Suprapubic skin (tissue), 4 donors: ENCODE measurements around the gene GALNT9. TPM values are rescaled to one million over a fixed set of nuclear protein-coding genes. Genes with fewer than 3 reads are reported as not detected.

ENCODE experiments used
- DNase-seq, 2 donors: peaks; one replicate each; pipeline ENCODE4 v3.0.0-alpha.2; 2019; ENCODE audit warnings: low spot score in 2 of 2
- H3K27ac ChIP-seq: fragments of 200-600 bp; sonication (generic); one replicate; pipeline ENCODE4 v1.5.1; 2019
- H3K27me3 ChIP-seq: fragments of 200-600 bp; sonication (generic); one replicate; pipeline ENCODE4 v1.5.1; 2019
- H3K36me3 ChIP-seq: fragments of 200-600 bp; sonication (generic); one replicate; pipeline ENCODE4 v1.5.1; 2019
- H3K4me1 ChIP-seq: fragments of 200-600 bp; sonication (generic); one replicate; pipeline ENCODE4 v1.5.1; 2019
- H3K4me3 ChIP-seq: fragments of 200-600 bp; sonication (generic); one replicate; pipeline ENCODE4 v1.5.1; 2019; ENCODE audit warnings: mild to moderate bottlenecking
- H3K9me3 ChIP-seq: fragments of 200-600 bp; sonication (generic); one replicate; pipeline ENCODE4 v1.5.1; 2019
- CTCF ChIP-seq, 2 donors: fragments of 200-600 bp in 1 of 2; fragments of 450-650 bp in 1 of 2; sonication (generic) in 1 of 2; IDR thresholded peaks; one replicate each; pipeline ENCODE4 v1.5.1; 2016 to 2019; ENCODE audit warnings: antibody characterized with exemption in 2 of 2, mild to moderate bottlenecking in 1 of 2, moderate library complexity in 1 of 2
- EP300 ChIP-seq: sonication (generic); formaldehyde crosslinking; IDR thresholded peaks from one replicate; pipeline ENCODE4 v1.6.1; 2017; ENCODE audit warnings: antibody characterized with exemption
- POLR2A ChIP-seq, 2 donors: fragments of 450-650 bp; IDR thresholded peaks; one replicate each; pipeline ENCODE4 v1.6.1; 2017; ENCODE audit warnings: antibody characterized with exemption in 2 of 2, mild to moderate bottlenecking in 2 of 2, moderate library complexity in 2 of 2
- POLR2AphosphoS5 ChIP-seq, 3 donors: sonication (generic); formaldehyde crosslinking; IDR thresholded peaks; one replicate each; pipeline ENCODE4 v1.6.1; 2017; ENCODE audit warnings: antibody characterized with exemption in 3 of 3
- WGBS: methylation state at CpG from one replicate; pipeline ENCODE4 v1.1.5; 2018; 5-methylcytosine and 5-hydroxymethylcytosine counted together
- total RNA-seq, 4 donors: library from RNA; depleted of rRNA; stranded (reverse); fragments of >200 nt; gene quantifications; one replicate each; pipeline ENCODE4 v1.1.0, GENCODE V29; 2016

GALNT9 gene
- total RNA-seq, 4 donors from 2014 or later, result not detected

DNA sequence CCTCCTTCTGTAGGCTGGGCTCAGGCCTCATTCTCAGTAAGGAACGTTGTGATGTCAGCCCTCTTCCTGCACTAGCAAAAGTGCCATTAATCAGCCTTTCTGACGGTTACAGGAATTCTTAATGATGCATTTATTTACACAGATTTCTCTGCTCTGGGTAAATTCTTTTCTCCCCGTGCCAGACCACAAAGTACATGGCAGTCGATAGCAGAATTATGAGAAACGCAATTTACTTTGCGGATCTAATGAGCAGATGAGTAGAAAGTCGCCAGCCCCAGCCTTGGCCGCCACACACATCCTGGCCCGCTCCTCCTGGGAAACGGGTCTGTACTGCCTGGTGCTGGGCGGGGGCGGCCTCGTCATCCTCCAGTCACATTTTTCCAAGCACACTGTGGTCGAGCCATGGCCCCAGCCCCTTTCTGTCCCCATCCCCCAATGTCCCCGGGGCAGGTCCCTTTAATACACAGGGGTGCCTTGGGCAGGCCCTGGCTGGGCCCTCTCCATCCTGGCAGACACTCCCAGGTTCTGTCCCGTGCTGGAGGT is 159.2 kb downstream of the GALNT9 start:
- 22% methylated on average over 15 of the region's 16 CpGs for WGBS
- H3K9me3 ChIP-seq, result no peaks in the 10 kb centered on the region
- H3K27me3 ChIP-seq, result peaks cover 71% of the 10 kb centered on the region
- no peak for DNase-seq
- H3K36me3 ChIP-seq, result no peaks in the 10 kb centered on the region
- no peak overlapping the region for H3K4me3 ChIP-seq
- H3K4me1 ChIP-seq, result peaks cover 3% of the 10 kb centered on the region
- H3K27ac ChIP-seq, result no peak overlapping the region
- TF ChIP-seq POLR2AphosphoS5 (IDR thresholded peaks at IDR 0.05), result no peak

DNA sequence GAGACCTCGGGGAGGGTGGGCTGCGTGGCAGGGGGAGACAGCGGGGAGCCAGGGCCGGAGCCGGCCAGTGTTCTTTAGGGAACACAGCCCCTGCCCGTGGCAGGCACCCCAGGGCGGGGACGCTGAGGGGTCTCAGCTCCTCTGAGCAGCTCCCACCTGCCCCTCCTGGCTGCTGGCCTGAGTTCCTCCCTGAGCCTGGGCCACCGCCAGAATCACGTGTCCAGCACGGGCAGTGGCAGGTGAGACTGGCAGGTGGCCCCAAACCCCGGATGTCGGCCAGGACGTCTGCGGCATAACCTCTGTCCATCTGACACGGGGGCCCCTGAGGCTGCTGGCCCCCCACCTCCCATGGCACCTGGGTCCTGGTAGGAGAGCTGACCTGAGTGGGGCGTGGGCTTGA is 160.0 kb downstream of the GALNT9 start:
- peaks cover 3% of the 10 kb centered on the region for H3K4me1 ChIP-seq
- peaks cover 63% of the 10 kb centered on the region for H3K27me3 ChIP-seq
- DNase-seq, result no peak
- H3K9me3 ChIP-seq, result no peaks in the 10 kb centered on the region
- TF ChIP-seq EP300 (no peak), POLR2A (IDR thresholded peaks at IDR 0.05) (no peak), POLR2AphosphoS5 (IDR thresholded peaks at IDR 0.05) (no peak), CTCF (IDR thresholded peaks at IDR 0.05) (no peak)
- 94% methylated on average over 5 of the region's 17 CpGs for WGBS
- H3K36me3 ChIP-seq, result no peaks in the 10 kb centered on the region
- no peak overlapping the region for H3K4me3 ChIP-seq
- H3K27ac ChIP-seq, result no peak overlapping the region

DNA sequence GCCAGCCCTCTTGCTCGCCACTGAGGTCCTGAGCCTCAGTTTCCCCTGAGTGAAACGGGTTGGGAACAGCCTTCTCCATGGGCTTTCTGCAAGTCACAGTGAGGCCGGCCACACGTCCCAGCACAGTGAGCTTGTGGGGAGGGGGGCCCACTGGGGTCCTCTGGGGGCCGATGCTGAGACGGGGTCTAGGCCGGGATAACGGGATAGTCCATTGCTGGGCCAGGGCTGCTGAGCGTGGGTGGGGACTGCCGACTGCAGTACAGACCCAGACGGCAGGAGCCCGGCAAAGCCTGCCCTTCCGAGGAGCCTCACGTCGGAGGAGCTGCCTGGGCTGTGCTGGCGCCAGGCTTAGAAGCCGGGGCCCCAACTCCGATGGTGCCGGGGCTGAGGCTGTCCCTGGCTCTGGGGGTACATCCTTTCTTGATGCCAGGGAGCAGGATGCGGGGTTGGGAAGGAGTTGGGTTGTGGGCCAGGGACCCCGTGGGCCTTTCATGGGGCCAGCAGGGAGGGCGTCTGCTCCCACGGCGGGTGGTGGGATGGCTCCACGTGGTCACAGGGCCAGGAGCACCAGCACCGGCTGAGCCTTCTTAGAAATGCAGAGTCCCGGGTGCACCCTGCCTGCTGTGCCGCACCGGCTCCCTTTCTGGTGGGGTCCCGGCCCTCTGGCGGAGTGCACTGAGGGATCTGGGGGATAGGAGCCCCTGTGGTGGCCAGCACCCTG is 160.9 kb downstream of the GALNT9 start:
- H3K27me3 ChIP-seq, result peaks cover 62% of the 10 kb centered on the region
- no peaks in the 10 kb centered on the region for H3K36me3 ChIP-seq
- H3K4me1 ChIP-seq, result peaks cover 5% of the 10 kb centered on the region
- no peaks in the 10 kb centered on the region for H3K9me3 ChIP-seq
- H3K27ac ChIP-seq, result no peak overlapping the region
- no peak for DNase-seq
- WGBS, result 84% methylated on average over 10 of the region's 31 CpGs
- no peak overlapping the region for H3K4me3 ChIP-seq
- no peak for TF ChIP-seq POLR2A (IDR thresholded peaks at IDR 0.05)
- TF ChIP-seq POLR2AphosphoS5 (IDR thresholded peaks at IDR 0.05), result no peak
- no peak for TF ChIP-seq EP300
- TF ChIP-seq CTCF (IDR thresholded peaks at IDR 0.05), result no peak

DNA sequence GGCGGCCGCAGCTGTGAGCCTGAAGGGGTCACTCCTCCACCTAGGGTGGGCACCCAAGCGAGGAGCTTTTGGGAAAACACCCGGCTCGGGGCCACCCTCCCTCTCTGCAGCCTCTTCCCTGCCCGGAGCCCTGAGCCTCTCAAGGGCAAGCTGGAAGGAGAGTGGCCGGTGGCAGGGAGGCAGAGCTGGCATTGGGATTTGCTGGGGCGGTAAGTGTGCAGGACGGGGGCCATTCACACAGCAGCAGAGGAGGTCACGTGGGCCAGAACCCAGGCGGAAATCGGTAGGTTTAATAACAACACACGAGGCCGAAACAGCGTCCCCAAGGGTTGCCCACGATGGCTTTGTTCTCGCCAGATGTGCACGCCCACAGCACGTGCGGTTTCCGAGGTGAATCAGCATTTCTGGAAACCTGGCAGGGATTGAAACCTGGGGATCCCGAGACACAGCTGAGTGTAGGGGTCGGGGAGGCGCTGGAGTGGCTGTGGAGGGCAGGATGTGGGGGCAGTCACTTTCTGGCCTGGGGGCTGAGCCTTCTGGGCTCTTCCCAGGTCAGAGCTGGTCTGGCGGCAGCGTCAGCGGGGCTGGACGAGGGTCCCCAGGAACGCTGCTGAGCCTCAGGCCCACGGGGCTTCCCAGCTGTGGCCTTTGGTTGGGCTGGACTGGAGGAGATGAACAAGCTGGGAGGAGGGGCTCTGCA is 161.6 kb downstream of the GALNT9 start:
- TF ChIP-seq EP300 (no peak), POLR2A (IDR thresholded peaks at IDR 0.05) (no peak), CTCF (IDR thresholded peaks at IDR 0.05) (no peak), POLR2AphosphoS5 (IDR thresholded peaks at IDR 0.05) (no peak)
- peaks cover 12% of the 10 kb centered on the region for H3K4me1 ChIP-seq
- H3K36me3 ChIP-seq, result no peaks in the 10 kb centered on the region
- no peak for DNase-seq
- H3K27me3 ChIP-seq, result peaks cover 62% of the 10 kb centered on the region
- WGBS, result 76% methylated on average over 30 of the region's 30 CpGs
- H3K9me3 ChIP-seq, result no peaks in the 10 kb centered on the region
- no peak overlapping the region for H3K27ac ChIP-seq
- H3K4me3 ChIP-seq, result no peak overlapping the region

DNA sequence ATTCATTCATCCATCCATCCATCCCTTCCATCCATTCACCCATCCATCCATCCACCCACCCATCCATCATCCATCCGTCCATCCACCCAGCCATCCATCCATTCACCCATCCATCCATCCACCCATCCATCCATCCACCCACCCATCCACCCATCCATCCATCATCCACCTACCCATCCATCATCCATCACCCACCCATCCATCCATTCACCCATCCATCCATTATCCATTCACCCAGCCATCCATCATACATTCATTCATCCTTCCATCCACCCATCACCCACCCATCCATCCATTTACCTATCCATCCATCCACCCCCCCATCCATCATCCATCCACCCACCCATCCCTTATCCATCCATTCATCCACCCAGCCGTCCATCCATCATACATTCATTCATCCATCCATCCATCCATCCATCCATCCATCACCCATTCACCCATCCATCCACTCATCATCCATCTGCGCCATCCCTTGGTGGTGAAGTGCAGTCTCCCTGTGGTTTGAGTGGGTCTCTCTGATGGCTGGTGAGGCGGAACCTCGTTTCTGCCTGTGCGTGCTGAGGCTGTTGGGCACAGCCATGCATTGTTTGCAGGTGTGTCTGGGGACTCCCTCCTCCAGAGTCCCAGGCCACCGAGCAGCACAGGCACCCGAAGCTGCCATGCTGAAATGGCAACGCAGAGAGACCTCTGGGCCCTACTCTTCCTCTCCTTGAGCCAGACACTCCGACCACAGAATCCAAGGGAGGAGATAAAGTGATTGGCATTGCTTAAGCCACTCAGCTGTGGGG is 162.4 kb downstream of the GALNT9 start:
- Histone ChIP-seq H3K36me3 (no peaks in the 10 kb centered on the region), H3K4me1 (peaks cover 19% of the 10 kb centered on the region), H3K4me3 (no peak overlapping the region), H3K9me3 (no peaks in the 10 kb centered on the region), H3K27ac (no peak overlapping the region), H3K27me3 (peaks cover 54% of the 10 kb centered on the region)
- WGBS, result 95% methylated on average over 10 of the region's 10 CpGs
- TF ChIP-seq POLR2A (IDR thresholded peaks at IDR 0.05), result no peak
- TF ChIP-seq CTCF (IDR thresholded peaks at IDR 0.05), result no peak
- no peak for TF ChIP-seq POLR2AphosphoS5 (IDR thresholded peaks at IDR 0.05)
- no peak for TF ChIP-seq EP300
- no peak for DNase-seq
